AG04449 (cell line): ENCODE measurements around the gene CNNM4.
"Not testable (repeated sequence)": the region's sequence is repeated elsewhere in the genome, so short reads cannot be mapped to it uniquely, and the experiment has no call there.

Source experiments
- CTCF ChIA-PET: fragments of 350-600 bp; formaldehyde crosslinking; extraction: SDS; loops from one replicate; lab custom pipeline; 2021; ENCODE audit warnings: antibody characterized with exemption; lab: Yijun Ruan, JAX
- POLR2A ChIA-PET: fragments of 400-600, 350-600 bp; formaldehyde crosslinking; extraction: SDS; loops from one replicate; lab custom pipeline; 2020; ENCODE audit warnings: antibody characterized with exemption, inconsistent platforms; lab: Yijun Ruan, JAX
- DNase-seq: peaks from one replicate; pipeline ENCODE4 v3.0.0-alpha.2; 2010; ENCODE audit warnings: low read depth, low spot score
- H3K4me3 ChIP-seq: 2 replicates; pipeline ENCODE4 v1.5.1; 2011; ENCODE audit warnings: low read depth, mild to moderate bottlenecking, control low read depth, low read length
- TF ChIP-seq, protein P1 (sequence below): IDR thresholded peaks from one replicate; pipeline ENCODE4 v1.5.1; 2011; ENCODE audit warnings: mild to moderate bottlenecking, moderate library complexity, low read length, control low read depth, inconsistent platforms; ENCODE audit not compliant: insufficient read depth; ENCODE audit errors: missing control alignments

Gene CNNM4

GRCh38 chr2:96800061-96801004 lies 39.6 kb downstream of the CNNM4 start:
- CTCF ChIA-PET: interaction anchor here (0.8 to 3.0 kb wide), 21 partner anchors 9 to 252 kb away, joined by 3 to 20 read pairs (median 5); no protein-coding TSS in a partner anchor
- POLR2A ChIA-PET: no interaction called here
- no peak overlapping the region for H3K4me3 ChIP-seq
- TF ChIP-seq, protein P1, sequence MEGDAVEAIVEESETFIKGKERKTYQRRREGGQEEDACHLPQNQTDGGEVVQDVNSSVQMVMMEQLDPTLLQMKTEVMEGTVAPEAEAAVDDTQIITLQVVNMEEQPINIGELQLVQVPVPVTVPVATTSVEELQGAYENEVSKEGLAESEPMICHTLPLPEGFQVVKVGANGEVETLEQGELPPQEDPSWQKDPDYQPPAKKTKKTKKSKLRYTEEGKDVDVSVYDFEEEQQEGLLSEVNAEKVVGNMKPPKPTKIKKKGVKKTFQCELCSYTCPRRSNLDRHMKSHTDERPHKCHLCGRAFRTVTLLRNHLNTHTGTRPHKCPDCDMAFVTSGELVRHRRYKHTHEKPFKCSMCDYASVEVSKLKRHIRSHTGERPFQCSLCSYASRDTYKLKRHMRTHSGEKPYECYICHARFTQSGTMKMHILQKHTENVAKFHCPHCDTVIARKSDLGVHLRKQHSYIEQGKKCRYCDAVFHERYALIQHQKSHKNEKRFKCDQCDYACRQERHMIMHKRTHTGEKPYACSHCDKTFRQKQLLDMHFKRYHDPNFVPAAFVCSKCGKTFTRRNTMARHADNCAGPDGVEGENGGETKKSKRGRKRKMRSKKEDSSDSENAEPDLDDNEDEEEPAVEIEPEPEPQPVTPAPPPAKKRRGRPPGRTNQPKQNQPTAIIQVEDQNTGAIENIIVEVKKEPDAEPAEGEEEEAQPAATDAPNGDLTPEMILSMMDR: no peak
- DNase-seq: no peak

DNA sequence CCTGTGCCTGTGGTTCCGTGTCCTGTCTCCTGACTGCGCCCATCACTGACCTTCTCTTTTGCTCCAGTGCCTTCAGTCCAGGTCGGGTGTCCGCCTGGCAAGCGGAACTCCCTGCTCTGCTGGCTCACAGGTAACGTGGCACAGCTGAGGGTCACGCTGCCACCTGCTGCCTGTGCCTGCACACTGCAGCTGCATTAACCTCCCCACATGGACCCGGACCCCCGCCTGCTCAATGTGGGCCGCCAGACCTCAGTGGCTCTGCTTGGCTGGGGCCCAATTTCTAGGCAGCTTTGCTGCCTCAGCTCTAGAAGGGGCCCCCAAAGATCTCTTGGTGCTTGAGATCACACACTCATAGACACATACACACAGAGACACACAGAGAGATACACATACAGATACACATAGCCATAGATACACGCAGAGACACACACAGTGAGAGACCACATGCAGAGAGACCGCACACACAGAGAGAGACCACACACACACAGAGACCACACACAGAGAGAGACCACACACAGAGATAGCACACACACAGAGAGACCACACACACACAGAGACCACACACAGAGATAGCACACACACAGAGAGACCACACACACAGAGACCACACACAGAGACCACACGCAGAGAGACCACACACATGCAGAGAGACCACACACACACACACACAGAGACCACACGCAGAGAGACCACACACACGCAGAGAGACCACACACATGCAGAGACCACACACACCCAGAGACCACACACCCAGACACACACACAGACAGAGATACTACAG lies 40.5 kb downstream of the CNNM4 start:
- ChIA-PET CTCF (interaction anchor here (1.0 to 3.0 kb wide), 18 partner anchors 8 to 253 kb away, joined by 3 to 20 read pairs (median 5); no protein-coding TSS in a partner anchor), POLR2A (no interaction called here)
- no peak overlapping the region for H3K4me3 ChIP-seq
- TF ChIP-seq, protein P1: peak; percentile 93
- DNase-seq: no peak

DNA sequence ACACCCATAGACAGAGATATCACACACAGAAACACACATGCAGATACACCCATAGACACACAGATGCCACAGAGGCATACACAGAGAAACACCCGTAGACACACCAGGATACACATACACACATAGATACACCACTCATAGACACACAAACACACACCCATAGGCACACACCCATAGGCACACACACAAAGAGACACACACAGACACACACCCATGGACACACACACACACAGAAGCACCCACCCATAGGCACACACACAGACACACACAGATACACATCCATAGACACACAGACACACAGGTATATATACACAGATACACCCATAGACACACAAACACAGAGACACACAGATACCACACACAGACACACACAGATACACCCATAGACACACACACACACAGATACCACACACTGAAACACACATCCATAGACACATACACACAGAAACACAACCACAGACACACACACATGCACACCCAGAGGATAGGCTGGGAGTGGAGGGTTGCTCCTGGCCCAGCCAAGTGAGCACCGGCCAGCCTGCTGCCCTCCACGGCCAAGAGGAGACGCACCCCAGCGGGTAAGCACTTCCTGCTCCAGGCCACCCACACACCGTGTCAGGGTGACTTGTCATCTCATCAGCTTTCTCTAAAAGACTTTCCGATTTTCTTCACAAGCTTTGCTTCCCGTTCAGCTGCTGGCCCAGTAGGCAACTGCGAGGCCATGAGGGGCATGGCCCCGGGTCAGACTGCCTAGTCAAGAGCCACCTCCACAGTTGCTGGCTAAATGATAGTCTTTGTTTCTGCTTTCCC lies 41.3 kb downstream of the CNNM4 start:
- CTCF ChIA-PET: interaction anchor here (0.8 to 2.9 kb wide), 10 partner anchors 10 to 197 kb away, joined by 3 to 20 read pairs (median 4); partner anchors contain the start of gene FER1L5
- TF ChIP-seq, protein P1: no peak
- POLR2A ChIA-PET: no interaction called here
- no peak overlapping the region for H3K4me3 ChIP-seq
- DNase-seq: no peak

GRCh38 chr2:96802721-96803120 lies 42.0 kb downstream of the CNNM4 start:
- H3K4me3 ChIP-seq: no peak overlapping the region
- TF ChIP-seq, protein P1: no peak
- CTCF ChIA-PET: interaction anchor here (0.8 to 2.3 kb wide), 7 partner anchors 9 to 198 kb away, joined by 3 to 10 read pairs (median 3); partner anchors contain the start of gene FER1L5
- no peak for DNase-seq
- POLR2A ChIA-PET: no interaction called here

- DNase-seq: no peak
- ChIA-PET POLR2A (no interaction called here), CTCF (interaction anchor here (1.0 kb wide), 1 partner anchor 8 kb away, joined by 3 read pairs; no protein-coding TSS in a partner anchor)
- H3K4me3 ChIP-seq: no peak overlapping the region
- TF ChIP-seq, protein P1: no peak
These were observed 44.3 kb downstream of the CNNM4 start for GRCh38 chr2:96804986-96805385.

DNA sequence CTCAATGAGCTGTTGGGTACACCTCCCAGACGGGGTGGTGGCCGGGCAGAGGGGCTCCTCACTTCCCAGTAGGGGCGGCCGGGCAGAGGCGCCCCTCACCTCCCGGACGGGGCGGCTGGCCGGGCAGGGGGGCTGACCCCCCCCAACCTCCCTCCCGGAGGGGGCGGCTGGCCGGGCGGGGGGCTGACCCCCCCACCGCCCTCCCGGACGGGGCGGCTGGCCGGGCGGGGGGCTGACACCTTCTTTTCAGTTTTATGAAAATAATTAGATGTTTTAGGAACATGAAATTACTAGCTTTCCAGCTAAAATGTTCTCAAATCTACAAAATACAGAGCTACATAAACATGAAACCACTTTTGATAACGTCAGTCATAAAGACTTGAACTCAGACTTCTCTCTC lies 45.2 kb downstream of the CNNM4 start:
- H3K4me3 ChIP-seq, DNase-seq, POLR2A ChIA-PET: not testable (repeated sequence)
- CTCF ChIA-PET: interaction anchor here (1.9 kb wide), 1 partner anchor 11 kb away, joined by 8 read pairs; the partner anchor contains the start of gene CNNM3
